OCI-LY1 (cell line): ENCODE results near the gene PHYHIPL.

Experiments used
- H2AFZ ChIP-seq: fragments of 200-600 bp; sonication (generic), shearing (Covaris generic); 2 replicates; pipeline ENCODE4 v1.6.0; 2014; ENCODE audit warnings: antibody characterized with exemption, mild to moderate bottlenecking, low read length
- H3F3A ChIP-seq: fragments of 200-600 bp; sonication (generic), shearing (Covaris generic); 2 replicates; pipeline ENCODE4 v1.6.0; 2014; ENCODE audit warnings: mild to moderate bottlenecking, antibody characterized with exemption, low read length, moderate library complexity; ENCODE audit not compliant: insufficient read depth
- H3K27ac ChIP-seq: fragments of 200-600 bp; sonication (generic); 2 replicates; pipeline ENCODE4 v1.5.1; 2014; ENCODE audit warnings: low read length, mixed run types, mild to moderate bottlenecking, low read depth; ENCODE audit not compliant: poor library complexity, severe bottlenecking
- H3K27me3 ChIP-seq: fragments of 200-600 bp; sonication (generic); 2 replicates; pipeline ENCODE4 v1.6.0; 2014; ENCODE audit warnings: antibody characterized with exemption, mild to moderate bottlenecking, low read length, moderate library complexity; ENCODE audit not compliant: insufficient read depth
- H3K36me3 ChIP-seq: fragments of 200-600 bp; sonication (generic); 2 replicates; pipeline ENCODE4 v1.6.1; 2014; ENCODE audit warnings: mild to moderate bottlenecking, antibody characterized with exemption, low read length, moderate library complexity, mixed read lengths; ENCODE audit not compliant: insufficient read depth
- H3K4me1 ChIP-seq: fragments of 200-600 bp; sonication (generic); 2 replicates; pipeline ENCODE4 v1.5.1; 2014; ENCODE audit warnings: mild to moderate bottlenecking, low read length, moderate library complexity; ENCODE audit not compliant: insufficient read depth, severe bottlenecking
- H3K4me2 ChIP-seq: fragments of 200-600 bp; sonication (generic), shearing (Covaris generic); 2 replicates; pipeline ENCODE4 v1.6.1; 2014; ENCODE audit warnings: low read length
- H3K4me3 ChIP-seq: fragments of 200-600 bp; sonication (generic); 2 replicates; pipeline ENCODE4 v1.5.1; 2014; ENCODE audit warnings: low read length, low read depth, mild to moderate bottlenecking, mixed read lengths; ENCODE audit not compliant: poor library complexity, severe bottlenecking
- H3K79me2 ChIP-seq: fragments of 200-600 bp; shearing (Covaris generic); 2 replicates; pipeline ENCODE4 v1.6.1; 2016; ENCODE audit warnings: mixed run types, low read length, mixed read lengths; ENCODE audit not compliant: insufficient read depth
- H3K9ac ChIP-seq: fragments of 200-600 bp; sonication (generic), shearing (Covaris generic); 2 replicates; pipeline ENCODE4 v1.6.1; 2014; ENCODE audit warnings: mild to moderate bottlenecking, low read length, mixed read lengths
- H3K9me2 ChIP-seq: fragments of 200-600 bp; sonication (generic), shearing (Covaris generic); 2 replicates; pipeline ENCODE4 v1.6.1; 2014; ENCODE audit warnings: low read depth, mild to moderate bottlenecking, low read length, mixed read lengths
- H3K9me3 ChIP-seq: fragments of 200-600 bp; shearing (Covaris generic); 2 replicates; pipeline ENCODE4 v1.6.1; 2014; ENCODE audit warnings: low read length, mixed read lengths
- H4K20me1 ChIP-seq: fragments of 200-600 bp; sonication (generic), shearing (Covaris generic); 2 replicates; pipeline ENCODE4 v1.6.0; 2016; ENCODE audit warnings: mild to moderate bottlenecking, low read length; ENCODE audit not compliant: insufficient read depth
- EZH2 ChIP-seq: fragments of 200-600 bp; sonication (generic), shearing (Covaris generic); IDR thresholded peaks from 2 replicates; pipeline ENCODE4 v1.8.0; 2017; ENCODE audit warnings: borderline replicate concordance, mixed run types, mild to moderate bottlenecking, antibody characterized with exemption, low read length, moderate library complexity, mixed read lengths
- TF ChIP-seq, protein P1 (sequence below): fragments of 200-600 bp; sonication (generic), shearing (Covaris generic); IDR thresholded peaks from 2 replicates; pipeline ENCODE4 v1.5.1; 2017; ENCODE audit warnings: mild to moderate bottlenecking, antibody characterized with exemption, low read length, moderate library complexity, mixed read lengths

The PHYHIPL gene

GRCh38 chr10:59134785-59135184, 41.7 kb upstream of the PHYHIPL start:
- Histone ChIP-seq H2AFZ (no peak overlapping the region), H3K4me2 (no peak overlapping the region), H3K9me2 (no peaks in the 10 kb centered on the region), H3K4me3 (no peak overlapping the region), H3K36me3 (no peaks in the 10 kb centered on the region), H3F3A (no peaks in the 10 kb centered on the region), H3K27me3 (no peaks in the 10 kb centered on the region), H3K27ac (no peak overlapping the region), H3K9me3 (no peaks in the 10 kb centered on the region), H3K79me2 (no peaks in the 10 kb centered on the region), H4K20me1 (no peaks in the 10 kb centered on the region), H3K9ac (no peak overlapping the region), H3K4me1 (no peaks in the 10 kb centered on the region)
- no peak for TF ChIP-seq EZH2
- TF ChIP-seq, protein P1, sequence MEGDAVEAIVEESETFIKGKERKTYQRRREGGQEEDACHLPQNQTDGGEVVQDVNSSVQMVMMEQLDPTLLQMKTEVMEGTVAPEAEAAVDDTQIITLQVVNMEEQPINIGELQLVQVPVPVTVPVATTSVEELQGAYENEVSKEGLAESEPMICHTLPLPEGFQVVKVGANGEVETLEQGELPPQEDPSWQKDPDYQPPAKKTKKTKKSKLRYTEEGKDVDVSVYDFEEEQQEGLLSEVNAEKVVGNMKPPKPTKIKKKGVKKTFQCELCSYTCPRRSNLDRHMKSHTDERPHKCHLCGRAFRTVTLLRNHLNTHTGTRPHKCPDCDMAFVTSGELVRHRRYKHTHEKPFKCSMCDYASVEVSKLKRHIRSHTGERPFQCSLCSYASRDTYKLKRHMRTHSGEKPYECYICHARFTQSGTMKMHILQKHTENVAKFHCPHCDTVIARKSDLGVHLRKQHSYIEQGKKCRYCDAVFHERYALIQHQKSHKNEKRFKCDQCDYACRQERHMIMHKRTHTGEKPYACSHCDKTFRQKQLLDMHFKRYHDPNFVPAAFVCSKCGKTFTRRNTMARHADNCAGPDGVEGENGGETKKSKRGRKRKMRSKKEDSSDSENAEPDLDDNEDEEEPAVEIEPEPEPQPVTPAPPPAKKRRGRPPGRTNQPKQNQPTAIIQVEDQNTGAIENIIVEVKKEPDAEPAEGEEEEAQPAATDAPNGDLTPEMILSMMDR: no peak

GRCh38 chr10:59135275-59135674, 41.2 kb upstream of the PHYHIPL start:
- TF ChIP-seq, protein P1: no peak
- TF ChIP-seq EZH2: no peak
- Histone ChIP-seq H3K4me3 (no peak overlapping the region), H3F3A (no peaks in the 10 kb centered on the region), H3K9me3 (no peaks in the 10 kb centered on the region), H2AFZ (no peak overlapping the region), H3K4me1 (no peaks in the 10 kb centered on the region), H3K9me2 (no peaks in the 10 kb centered on the region), H3K79me2 (no peaks in the 10 kb centered on the region), H3K9ac (no peak overlapping the region), H4K20me1 (no peaks in the 10 kb centered on the region), H3K4me2 (no peak overlapping the region), H3K27ac (no peak overlapping the region), H3K36me3 (no peaks in the 10 kb centered on the region), H3K27me3 (no peaks in the 10 kb centered on the region)

DNA sequence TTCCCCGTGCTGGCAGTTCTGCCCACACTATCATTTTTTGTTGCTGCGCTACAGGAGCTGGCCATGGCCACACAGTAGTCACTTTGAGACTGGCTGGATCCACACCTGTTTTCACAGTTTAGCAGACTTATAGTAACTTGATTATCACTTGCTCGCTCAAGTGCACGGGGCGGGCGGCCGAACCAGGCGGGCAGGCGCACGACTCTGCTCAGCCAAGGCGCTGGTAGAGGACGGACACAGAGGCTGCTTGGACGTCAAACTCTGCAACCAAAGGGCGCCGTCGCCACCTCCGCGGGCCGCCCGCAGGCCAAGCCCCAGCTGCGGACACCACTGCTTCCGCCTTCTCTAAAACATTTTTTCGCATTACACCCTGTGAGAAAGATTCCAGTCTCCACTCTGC, 38.4 kb upstream of the PHYHIPL start:
- H4K20me1 ChIP-seq: no peaks in the 10 kb centered on the region
- no peaks in the 10 kb centered on the region for H3K9me3 ChIP-seq
- no peak overlapping the region for H3K27ac ChIP-seq
- TF ChIP-seq, protein P1: no peak
- TF ChIP-seq EZH2: no peak
- H3K36me3 ChIP-seq: no peaks in the 10 kb centered on the region
- no peaks in the 10 kb centered on the region for H3K27me3 ChIP-seq
- H3K4me1 ChIP-seq: no peaks in the 10 kb centered on the region
- no peaks in the 10 kb centered on the region for H3K79me2 ChIP-seq
- H3K4me2 ChIP-seq: no peak overlapping the region
- no peaks in the 10 kb centered on the region for H3K9me2 ChIP-seq
- H3K4me3 ChIP-seq: no peak overlapping the region
- H3F3A ChIP-seq: no peaks in the 10 kb centered on the region
- H2AFZ ChIP-seq: no peak overlapping the region
- H3K9ac ChIP-seq: no peak overlapping the region
